Melanocyte of skin (primary cell): ENCODE measurements around the gene PLSCR4. TPM values are rescaled to one million over a fixed set of nuclear protein-coding genes. Genes with fewer than 3 reads are reported as not detected.

Experiments
- total RNA-seq, 2 donors: library from RNA; depleted of rRNA; stranded (reverse); fragments of >200 nt; gene quantifications; 2 replicates each; pipeline ENCODE4 v1.2.3, GENCODE V29; 2012

Gene PLSCR4, protein sequence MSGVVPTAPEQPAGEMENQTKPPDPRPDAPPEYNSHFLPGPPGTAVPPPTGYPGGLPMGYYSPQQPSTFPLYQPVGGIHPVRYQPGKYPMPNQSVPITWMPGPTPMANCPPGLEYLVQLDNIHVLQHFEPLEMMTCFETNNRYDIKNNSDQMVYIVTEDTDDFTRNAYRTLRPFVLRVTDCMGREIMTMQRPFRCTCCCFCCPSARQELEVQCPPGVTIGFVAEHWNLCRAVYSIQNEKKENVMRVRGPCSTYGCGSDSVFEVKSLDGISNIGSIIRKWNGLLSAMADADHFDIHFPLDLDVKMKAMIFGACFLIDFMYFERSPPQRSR
- 1 to 10 TPM; 6.5 to 8.3 TPM for total RNA-seq

DNA sequence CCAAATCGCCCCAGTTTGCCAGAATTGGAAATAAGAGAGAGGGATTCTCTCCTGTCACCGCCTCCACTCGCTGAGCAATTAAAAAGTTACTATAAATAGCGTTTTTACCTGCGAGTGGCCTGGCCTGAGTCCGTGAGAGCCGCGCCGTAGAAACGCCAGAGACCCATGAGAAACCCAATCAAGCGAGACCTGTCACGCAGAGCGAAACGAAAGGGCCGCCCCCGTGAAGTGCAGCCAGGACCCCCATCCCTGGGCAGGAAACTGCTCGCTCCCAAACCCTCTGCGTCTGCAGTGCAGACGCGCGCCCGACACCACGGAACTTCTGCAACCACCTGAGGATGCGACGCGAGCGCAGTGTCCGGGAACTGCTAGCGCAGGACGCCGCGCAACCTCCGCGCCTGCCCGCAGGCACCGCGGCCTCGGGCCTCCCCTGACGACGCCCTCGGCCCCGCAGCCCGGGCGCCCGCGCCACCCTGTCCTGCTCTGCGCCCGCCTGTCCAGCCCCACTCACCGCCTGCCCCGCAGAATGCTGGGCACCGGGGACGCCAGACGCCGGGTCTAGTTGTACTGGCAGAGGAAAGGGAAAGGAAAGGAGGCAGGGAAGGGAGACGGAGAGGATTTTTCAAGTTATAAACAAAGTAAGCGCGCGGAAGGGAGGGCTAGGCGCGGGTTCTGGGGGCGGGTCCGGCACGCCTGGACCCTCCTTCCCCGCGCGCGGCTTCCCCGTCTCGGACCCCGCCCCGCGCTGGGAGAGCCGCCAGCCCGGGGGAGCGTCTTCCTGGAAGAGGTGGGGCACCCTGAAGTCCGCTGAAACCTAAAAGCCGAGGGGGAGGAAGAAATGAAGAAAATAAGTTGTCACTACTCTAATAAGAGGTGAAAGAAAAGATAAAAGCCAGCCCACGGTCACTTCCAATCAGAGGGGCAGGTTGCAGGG is at the start of gene PLSCR4:
PLSCR4 (minus strand) TSS at position 657 of the 934 bp plus-strand sequence. CDS start 29,034 bp downstream, outside the sequence.

DNA sequence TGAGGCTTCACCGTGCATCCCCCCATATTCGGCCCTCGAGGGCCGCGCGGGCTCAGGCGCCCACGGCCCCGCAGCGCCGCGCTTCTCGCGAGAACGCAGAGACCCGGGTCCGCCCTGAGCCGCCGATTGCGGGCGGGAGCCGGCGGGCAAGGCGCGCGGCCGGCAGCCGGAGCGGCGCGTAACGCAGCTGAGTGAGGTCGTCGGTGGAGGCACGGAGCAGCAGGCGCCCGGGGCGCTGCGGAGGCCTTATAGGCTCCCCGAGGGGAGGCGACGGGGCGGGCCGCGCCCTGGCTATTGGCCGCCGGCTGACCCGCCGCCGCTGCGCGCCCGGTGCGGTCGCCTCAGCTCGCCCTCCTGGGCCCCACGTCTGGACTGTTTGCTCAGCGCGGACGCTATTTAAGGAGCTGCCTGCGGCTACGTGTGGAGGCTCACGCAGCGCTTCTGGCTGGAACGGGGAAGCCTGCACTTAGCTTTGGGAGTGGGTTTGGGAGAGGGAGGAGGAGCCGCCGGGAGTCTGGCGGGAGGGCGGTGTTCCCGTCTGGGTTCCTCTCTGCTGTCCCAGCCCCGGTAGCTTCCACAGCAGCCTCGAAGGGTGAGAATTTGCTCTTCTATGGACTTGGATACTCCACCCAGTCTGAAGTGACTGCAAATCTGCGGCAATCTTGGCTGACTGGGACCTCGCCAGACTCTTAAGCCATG is 89.8 kb downstream of the PLSCR4 start, which contains the start of gene PLOD2:
PLOD2 (minus strand) TSS at position 221 of the 699 bp plus-strand sequence; CDS start at position 26, 195 bp downstream.

Other genes with a start within 250 kb of the PLSCR4 start
- gene PLOD2, start 89.9 kb downstream of the PLSCR4 start, total RNA-seq: 10 to 100 TPM; 29.0 to 33.7 TPM
- 1 to 10 TPM in 1 of 2 donors, under 1 TPM in 1; 0.33 to 1.0 TPM for gene PLSCR2, start 218.5 kb upstream of the PLSCR4 start, total RNA-seq